ENCODE measurements around the gene SLC12A4.

GRCh38 chr16:67971111-67971510, 2.7 kb upstream of the SLC12A4 start:
- TF ChIP-seq CTCF (IDR thresholded peaks at IDR 0.05) (no peak), EZH2 (IDR thresholded peaks at IDR 0.05) (no peak), EZH2phosphoT487 (IDR thresholded peaks at IDR 0.05) (no peak)

Data from neural progenitor cell (in vitro differentiated cells).